Activated gamma-delta T cell treated with anti-CD3 and anti-CD28 coated beads, Interleukin-2, amount 50 U/mL, for 16 hours (primary cell): ENCODE measurements around the gene CAMK2B.

Experiments used
- DNase-seq: peaks from one replicate; pipeline ENCODE4 v3.0.0-alpha.2; 2020; ENCODE audit warnings: low read depth

Gene CAMK2B

DNA sequence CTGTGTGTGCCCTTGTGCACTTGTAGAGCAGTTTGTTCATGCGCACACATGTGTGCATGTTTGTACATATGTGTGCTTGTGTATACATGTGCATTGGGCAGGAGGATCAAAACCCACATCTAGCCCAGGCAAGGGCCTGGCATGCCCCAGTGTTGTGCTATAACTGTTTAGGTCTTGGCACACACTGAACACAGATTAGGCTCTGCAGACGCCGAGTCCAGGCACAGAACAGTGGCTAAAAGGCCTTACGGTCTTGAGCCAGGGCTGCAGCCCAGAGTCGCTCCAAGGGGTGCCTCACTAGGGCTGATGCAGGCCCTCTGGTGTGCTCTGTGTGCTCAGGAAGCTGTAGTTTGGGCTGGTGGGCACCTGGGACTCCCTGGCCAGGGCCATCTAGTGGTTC is 68.9 kb downstream of the CAMK2B start:
- DNase-seq = no peak

DNA sequence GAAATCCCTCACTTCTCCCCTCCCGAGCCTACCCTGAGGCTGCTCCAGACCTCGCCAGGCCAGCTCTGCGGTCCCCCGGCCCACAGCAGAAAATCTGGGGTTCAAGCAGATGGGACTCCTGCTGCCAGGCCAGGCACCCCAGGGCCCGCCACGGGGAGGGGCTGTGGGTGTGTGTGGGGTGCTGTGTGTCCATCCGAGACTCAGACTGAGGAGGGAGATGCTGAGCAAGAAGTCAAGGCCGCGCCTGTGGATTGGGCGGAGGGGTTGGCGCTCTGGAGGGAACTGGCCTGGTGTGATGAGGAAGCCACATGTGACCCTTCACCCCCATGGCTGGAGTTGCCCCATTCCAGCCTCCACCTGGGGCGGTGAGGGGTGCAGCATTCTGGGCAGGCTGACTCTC is 73.5 kb downstream of the CAMK2B start:
- no peak for DNase-seq

DNA sequence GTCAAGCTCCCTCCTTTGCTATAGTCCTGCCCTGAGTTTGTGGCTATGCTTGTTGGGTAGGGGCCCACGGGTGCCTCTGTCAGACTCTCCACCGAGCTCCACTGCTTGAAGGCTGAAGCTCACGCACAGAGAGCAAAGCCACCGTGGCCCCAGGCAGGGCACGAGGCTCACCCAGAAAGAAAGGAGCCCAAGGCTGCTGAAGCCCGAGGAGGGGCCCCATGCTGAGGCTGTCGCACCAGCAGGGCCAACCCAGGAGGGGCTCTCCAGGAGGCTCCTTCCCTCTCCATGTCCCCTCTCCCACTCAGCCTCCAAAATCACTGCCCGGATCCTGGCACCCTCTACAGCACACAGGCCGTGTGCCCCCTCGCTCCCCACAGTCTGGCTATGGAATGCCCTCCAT is 74.1 kb downstream of the CAMK2B start:
- DNase-seq = no peak

- no peak for DNase-seq
Observed at GRCh38 chr7:44249639-44250234, 75.7 kb downstream of the CAMK2B start.

GRCh38 chr7:44247868-44248651 is 77.3 kb downstream of the CAMK2B start:
- no peak for DNase-seq

DNA sequence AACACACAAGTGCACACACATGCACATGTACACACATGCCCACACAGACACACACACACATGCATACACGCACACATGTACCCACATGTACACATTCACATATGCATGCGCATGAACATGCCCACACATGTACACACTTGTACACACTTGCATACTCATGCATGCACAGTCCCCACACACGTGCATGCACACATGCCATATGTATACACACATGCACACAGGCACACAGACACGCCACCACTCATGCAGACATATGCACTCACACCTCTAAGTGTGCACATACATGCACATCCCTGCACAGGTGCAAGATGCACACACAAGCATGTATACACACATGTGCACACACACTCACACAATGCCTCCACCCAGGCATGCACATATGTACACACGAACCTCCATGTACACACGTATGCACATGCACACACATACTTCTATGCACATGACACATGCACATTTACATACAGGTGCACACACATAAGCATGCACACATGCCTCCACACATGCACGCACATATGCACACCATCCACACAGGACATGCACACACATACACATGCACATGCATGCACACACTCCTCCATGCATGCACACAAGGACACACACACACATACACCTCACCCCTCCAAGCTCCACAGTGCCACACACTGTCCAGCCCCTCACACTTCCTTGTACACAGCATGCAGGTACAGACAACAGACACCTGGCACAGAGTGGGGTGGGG is 78.8 kb downstream of the CAMK2B start:
- no peak for DNase-seq

DNA sequence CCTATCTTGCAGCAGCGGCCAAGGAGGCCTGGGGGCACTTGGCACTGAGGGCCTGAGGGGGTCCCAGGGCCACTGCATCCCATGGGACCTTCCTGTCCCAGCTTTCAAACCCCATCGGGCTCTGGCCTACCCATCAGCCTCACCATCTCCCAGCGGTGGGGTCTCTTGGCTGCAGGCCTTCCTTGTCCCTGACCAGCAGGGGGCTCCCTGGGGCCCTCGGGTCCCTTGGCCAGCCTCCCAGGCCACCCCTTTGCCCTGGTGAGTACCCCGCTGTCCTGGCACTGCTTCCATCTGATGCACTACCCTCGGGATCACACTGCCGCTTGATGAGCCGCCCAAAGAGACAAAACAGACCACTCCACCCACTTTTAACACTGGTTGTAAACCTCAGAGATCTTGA is 81.1 kb downstream of the CAMK2B start:
- no peak for DNase-seq

- DNase-seq = no peak
Observed at GRCh38 chr7:44242091-44242490, 83.3 kb downstream of the CAMK2B start.

DNA sequence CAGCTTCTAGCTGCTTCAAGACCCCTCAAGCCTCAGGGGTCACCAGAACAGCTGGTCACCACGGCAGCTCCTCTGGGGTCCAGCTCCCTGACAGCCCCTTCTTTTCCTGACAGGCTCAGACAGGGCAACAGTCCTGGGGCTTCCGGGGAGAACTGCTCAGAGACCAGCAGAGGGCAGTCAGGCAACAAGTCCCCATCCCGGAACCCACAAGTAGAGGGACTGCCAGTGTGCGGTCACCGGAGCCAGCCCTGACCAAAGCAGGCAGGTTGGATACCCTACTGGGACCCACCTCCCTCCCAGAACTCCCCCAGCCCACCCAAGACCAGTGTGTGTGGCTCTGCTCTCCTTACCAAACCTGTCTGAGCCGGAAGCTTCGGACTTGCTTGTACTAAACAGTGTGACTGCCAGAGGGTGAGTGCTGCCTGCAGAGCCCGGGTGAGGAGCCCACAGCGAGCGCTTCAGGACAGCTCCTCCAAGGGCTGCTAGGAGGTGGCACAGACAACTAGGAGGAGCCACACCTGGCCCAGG is 84.3 kb downstream of the CAMK2B start:
- DNase-seq = peak; percentile 33

DNA sequence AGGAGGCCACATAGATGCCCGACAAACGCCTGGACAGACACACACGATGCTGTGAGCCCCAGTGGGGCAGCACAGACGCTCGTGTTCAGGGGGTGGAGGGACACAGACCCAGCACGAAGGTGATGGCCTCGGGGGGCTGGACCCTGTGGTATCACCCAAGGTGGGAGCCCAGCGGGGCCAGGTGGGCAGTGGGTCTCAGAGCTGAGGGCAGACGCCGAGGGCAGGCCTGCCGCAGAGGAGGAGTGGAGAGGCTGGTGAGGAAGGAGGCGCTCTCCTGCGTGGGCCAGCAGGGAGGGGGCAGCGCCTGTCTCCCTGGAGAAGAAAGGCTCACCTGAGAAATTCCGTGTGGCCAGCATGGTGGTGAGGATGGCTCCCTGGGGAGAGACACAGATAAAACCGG is 85.0 kb downstream of the CAMK2B start:
- DNase-seq = no peak

DNA sequence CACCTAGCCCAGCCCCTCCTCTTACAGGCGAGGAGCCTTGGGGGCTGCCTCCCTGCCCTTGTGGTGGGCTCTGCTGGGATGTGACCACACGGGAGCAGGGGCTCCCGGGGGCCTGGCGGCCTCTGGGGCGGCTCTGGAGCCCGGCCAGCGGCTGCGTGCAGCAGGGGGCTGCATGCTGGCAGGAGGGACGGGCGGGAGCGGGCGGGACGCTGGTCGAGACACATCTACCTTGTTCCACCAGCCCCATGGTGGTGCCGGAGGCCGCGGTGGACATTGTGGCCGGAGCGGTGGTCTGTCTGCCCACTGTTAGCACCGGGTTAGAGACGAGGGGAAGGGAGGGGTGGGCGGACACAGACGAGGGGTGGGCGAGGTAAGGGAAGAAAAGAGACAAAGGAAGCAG is 86.0 kb downstream of the CAMK2B start:
- no peak for DNase-seq

GRCh38 chr7:44238116-44238695 is 87.2 kb downstream of the CAMK2B start:
- no peak for DNase-seq

DNA sequence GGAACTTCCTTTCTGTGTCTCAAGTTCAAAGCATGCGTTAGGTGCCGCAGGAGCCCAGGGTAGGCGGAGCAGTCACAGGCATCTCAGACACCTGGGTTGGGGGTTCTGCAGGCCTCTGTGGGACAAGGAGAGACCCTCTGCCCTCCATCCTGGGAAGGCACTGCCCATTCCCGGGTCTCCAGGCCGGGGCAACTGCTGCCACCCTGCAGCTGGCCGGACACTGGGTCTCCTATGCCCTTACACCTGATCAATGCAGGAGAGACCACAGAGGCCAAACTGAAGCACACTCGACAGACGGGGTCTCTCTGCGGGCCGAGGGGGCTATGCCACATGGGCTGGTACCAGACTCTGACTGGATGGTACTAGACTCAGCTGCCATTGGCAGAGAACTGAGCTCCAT is 87.7 kb downstream of the CAMK2B start:
- DNase-seq = no peak

GRCh38 chr7:44236333-44236728 is 89.1 kb downstream of the CAMK2B start:
- no peak for DNase-seq

DNA sequence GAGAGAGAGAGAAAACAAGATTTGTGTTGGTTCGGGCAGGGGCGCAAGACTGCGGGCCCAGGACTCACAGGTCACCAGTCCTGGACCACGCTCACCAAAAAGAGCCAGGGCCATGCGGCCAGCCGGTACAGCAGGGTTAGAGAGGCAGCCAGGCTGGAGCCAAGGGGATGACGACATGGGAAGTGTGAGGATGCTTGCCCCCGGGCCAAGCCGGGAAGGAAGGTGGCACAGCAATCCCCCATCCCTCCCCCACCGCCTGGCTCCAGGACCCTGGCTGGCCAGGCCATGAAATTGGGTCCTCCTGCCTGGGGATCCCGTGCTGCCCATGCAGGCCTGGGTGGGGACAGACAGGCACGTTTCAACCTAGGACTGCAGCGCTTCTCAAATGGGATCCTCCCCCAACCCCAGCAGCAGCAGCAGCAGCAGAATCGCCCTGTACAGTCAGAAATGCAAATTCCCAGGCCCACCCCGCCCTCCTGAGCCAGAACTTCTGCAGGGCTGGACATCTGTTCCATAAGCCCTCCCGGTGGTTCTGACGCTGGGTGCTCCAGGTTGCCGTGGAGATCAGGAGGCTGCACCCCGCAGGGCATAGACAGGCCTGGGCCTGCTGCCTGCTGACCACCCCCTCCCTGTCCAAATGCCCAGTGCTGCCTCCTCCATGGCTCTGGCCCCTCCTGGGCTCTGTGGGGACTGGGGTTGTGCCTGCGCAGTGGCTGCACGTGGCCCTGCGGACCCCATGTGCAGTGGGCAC is 89.6 kb downstream of the CAMK2B start:
- no peak for DNase-seq

GRCh38 chr7:44235066-44235465 is 90.3 kb downstream of the CAMK2B start:
- DNase-seq = no peak

- DNase-seq = no peak
Observed at GRCh38 chr7:44232901-44233715, 92.3 kb downstream of the CAMK2B start.

DNA sequence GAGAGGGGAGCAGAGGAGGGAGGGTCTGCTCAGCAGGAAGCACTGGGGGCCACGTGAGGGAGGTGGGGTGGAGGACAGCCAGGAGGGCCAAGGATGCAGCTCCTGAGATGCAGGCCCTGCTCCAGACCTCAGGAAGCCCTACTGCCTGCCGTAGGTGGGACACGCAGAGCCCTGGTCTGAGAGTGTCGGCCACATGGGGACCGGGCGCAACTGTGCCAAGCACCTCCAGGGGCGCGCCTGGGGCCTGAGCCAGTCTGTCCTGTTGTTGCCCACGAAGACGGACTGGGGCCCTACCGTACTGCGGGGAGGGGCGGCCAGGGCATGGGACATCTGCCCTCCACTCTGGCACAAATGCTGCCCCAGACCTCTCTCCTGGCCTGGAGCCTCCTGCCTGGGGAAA is 93.0 kb downstream of the CAMK2B start:
- no peak for DNase-seq

DNA sequence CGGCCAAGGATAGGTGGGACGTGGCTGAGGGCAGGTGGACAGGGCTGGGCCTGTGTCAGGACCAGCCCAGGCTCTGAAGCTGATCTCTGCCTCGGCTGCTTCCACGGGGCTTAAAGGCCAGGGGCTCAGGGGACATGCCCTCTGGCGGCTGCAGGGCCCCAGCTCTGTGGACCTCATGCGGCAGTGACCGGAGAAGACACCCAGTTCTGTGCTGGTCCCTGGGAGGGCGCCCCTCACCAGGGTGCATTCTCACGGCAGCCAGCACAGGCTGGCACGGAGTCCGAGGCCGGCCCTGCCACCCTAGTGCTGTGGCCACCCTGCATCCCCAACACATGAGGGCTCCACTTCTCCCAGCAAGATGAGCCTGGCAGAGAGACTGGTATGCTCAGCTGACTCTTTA is 94.3 kb downstream of the CAMK2B start:
- no peak for DNase-seq

DNA sequence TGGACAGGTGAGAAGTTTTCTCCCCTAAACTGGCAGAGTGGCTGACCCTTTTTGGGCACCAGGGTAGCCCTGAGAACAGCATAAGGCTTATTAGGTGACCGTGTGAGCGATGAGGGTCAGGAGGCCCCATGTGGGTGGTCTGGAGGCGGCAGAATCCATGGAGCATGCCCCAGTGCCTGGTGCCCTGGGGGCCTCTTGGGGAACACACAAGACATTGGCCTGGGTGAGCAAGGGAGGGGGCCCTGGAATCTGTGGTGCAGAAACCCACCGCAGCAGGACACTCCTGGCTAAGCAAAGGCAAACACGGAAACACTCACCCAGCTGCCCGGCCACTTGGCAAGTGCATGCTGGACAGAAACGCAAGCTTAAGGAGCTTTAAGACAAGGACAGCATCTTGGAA is 95.1 kb downstream of the CAMK2B start:
- no peak for DNase-seq

DNA sequence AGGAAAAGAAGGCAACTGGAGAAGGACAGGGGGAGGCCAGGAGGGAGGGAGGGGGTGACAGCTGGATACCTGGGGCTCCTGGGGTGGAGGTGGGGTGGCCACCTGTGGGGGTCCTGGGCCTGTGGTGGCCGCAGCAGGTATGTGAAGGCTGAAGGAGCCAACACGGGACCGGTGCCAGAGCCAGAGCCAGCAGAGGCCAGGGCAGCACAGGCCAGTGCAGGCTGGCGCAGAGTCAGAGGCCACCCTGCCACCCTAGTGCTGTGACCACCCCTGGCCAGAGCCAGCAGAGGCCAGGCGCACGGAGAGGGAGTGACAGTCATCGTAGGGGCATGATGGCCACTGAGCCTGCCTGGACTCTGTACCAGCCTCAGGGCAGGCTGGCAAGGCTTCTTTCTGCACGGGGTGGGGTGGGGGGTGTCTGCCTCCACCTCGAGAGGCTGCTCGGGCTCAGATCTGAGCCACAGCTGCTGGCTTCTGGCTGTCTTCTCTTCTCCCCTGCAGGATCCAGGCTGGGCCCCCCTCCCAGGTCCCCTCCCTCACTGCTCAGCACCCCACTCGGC is 95.8 kb downstream of the CAMK2B start:
- no peak for DNase-seq
